ENCODE results near the gene PAPLN. TPM values are rescaled to one million over a fixed set of nuclear protein-coding genes. Genes with fewer than 3 reads are reported as not detected.

Gene PAPLN
- total RNA-seq, 1 experiment from 2014 or later = 9.6 TPM

- no peak for TF ChIP-seq EGR1 (IDR thresholded peaks at IDR 0.05; ENCODE audit: low read depth)
- TF ChIP-seq MAX (IDR thresholded peaks at IDR 0.05) = no peak
- TF ChIP-seq SP1 (IDR thresholded peaks at IDR 0.05; ENCODE audit: low read depth) = no peak
- TF ChIP-seq TCF7L2 (IDR thresholded peaks at IDR 0.05; ENCODE audit: borderline replicate concordance, extremely low read depth, insufficient read depth, insufficient read length) = no peak
- no peak for TF ChIP-seq SRF (IDR thresholded peaks at IDR 0.05; ENCODE audit: low read depth)
- TF ChIP-seq RAD21 (IDR thresholded peaks at IDR 0.05; ENCODE audit: low read depth) = no peak
- TF ChIP-seq EZH2 (IDR thresholded peaks at IDR 0.05) = no peak
- no peak for TF ChIP-seq CBX3 (IDR thresholded peaks at IDR 0.05; ENCODE audit: low read depth)
- no peak for TF ChIP-seq ZBTB33 (IDR thresholded peaks at IDR 0.05; ENCODE audit: extremely low read depth, insufficient replicate concordance, low read length)
- TF ChIP-seq ELF1 (IDR thresholded peaks at IDR 0.05; ENCODE audit: borderline replicate concordance, low read depth) = no peak
- TF ChIP-seq POLR2A (IDR thresholded peaks at IDR 0.05; ENCODE audit: borderline replicate concordance, extremely low read depth, insufficient read depth, insufficient read length) = no peak
- DNase-seq (ENCODE audit: low read depth, low spot score) (no peak), ATAC-seq (no peak)
- Histone ChIP-seq H4K20me1 (ENCODE audit: insufficient read depth) (no peaks in the 10 kb centered on the region), H2AFZ (ENCODE audit: low read depth, low read length, poor library complexity, severe bottlenecking) (no peak overlapping the region), H3K4me1 (ENCODE audit: control insufficient read depth in 1 of 2, insufficient read depth in 2 of 2, low read length in 2 of 2) (no peaks in the 10 kb centered on the region), H3K4me3 (replicated peaks in 1 of 2; ENCODE audit: low read depth in 1 of 2, low read length in 2 of 2) (no peak overlapping the region), H3K9me3 (ENCODE audit: control insufficient read depth in 1 of 2, insufficient read depth in 1 of 2, low read depth in 1 of 2, low read length in 2 of 2) (no peaks in the 10 kb centered on the region), H3K27me3 (ENCODE audit: insufficient read depth, low read length) (no peaks in the 10 kb centered on the region), H3K79me2 (ENCODE audit: insufficient read depth, low read length) (no peaks in the 10 kb centered on the region), H3K27ac (ENCODE audit: low read depth, low read length) (no peak overlapping the region), H3K4me2 (ENCODE audit: low read length) (no peak overlapping the region), H3K36me3 (ENCODE audit: control insufficient read depth in 1 of 2, insufficient read depth in 2 of 2, low read length in 2 of 2) (peaks cover 4 to 15% of the 10 kb centered on the region in 2 experiments; a peak in 3 of 4 replicates), H3K9me2 (ENCODE audit: insufficient read depth) (no peaks in the 10 kb centered on the region), H3K9ac (ENCODE audit: low read length) (no peak overlapping the region)
- RAD21 ChIA-PET (ENCODE audit: low non-redundant PET in 1 of 2, low total read pairs in 2 of 2, uncharacterized antibody in 2 of 2, unreplicated experiment in 2 of 2) = no interaction called here
- POLR2A ChIA-PET = no interaction called here
- no TSS peak for BruUV-seq (replicated peaks)
- CTCF ChIA-PET = no interaction called here
- intact Hi-C loops (cut with micrococcal nuclease) = no loop called here
Observed at GRCh38 chr14:73220061-73220460, 17.2 kb upstream of the PAPLN start.
